ENCODE results near the gene KRT35. TPM values are rescaled to one million over a fixed set of nuclear protein-coding genes. Genes with fewer than 3 reads are reported as not detected.
"Not testable (repeated sequence)": the region's sequence is repeated elsewhere in the genome, so short reads cannot be mapped to it uniquely, and the experiment has no call there.

Gene KRT35
- total RNA-seq, 1 donor from 2014 or later: not detected

GRCh38 chr17:41462705-41463104 lies 18.2 kb downstream of the KRT35 start:
- no peak for DNase-seq (ENCODE audit: low spot score)

DNA sequence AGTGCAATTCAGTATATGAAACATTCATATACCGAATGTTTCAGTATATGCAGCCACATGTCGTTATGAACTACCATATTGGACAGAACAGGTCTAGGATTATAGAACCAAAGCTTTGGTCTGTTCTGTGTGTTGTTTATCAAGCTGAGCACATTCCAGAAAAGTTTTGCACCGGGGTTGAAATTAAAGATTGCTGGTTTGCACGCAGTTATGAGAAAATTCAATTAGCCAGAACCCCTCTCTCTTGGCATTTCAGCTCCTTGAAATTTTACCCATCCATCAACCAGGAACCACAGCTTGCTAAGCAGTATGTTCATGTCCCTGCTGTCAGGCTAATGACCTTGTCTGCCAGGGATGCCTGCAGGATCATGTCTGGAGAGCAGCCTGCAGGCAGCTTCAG lies 23.3 kb downstream of the KRT35 start:
- no peak for DNase-seq (ENCODE audit: low spot score)

- DNase-seq (ENCODE audit: low spot score): no peak
Measured at GRCh38 chr17:41456204-41456603, 24.7 kb downstream of the KRT35 start.

GRCh38 chr17:41455236-41455635 lies 25.7 kb downstream of the KRT35 start:
- DNase-seq (ENCODE audit: low spot score): no peak

- no peak for DNase-seq (ENCODE audit: low spot score)
Measured at GRCh38 chr17:41453066-41453465, 27.9 kb downstream of the KRT35 start.

DNA sequence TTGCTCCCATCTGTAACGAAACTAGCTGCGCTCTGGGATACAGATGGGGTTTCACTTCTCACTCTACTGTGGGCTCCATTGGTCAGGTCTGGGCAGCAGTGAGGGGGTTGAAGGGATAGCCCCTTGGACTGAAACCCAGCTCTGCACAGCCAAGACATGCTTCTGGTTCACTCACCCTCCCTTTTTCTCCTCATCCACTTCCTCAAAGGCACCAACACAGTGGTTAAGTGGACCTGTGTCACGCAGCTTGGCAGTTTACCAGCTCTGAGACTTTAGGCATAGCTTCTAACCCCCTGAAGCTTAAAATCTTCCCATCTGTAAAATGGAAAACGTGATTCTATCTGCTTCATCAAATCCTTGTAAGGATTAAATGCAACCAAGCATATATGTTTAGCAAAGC lies 28.7 kb downstream of the KRT35 start:
- no peak for DNase-seq (ENCODE audit: low spot score)

GRCh38 chr17:41451154-41451728 lies 29.7 kb downstream of the KRT35 start:
- DNase-seq (ENCODE audit: low spot score): no peak

GRCh38 chr17:41449008-41449407 lies 31.9 kb downstream of the KRT35 start:
- no peak for DNase-seq (ENCODE audit: low spot score)

DNA sequence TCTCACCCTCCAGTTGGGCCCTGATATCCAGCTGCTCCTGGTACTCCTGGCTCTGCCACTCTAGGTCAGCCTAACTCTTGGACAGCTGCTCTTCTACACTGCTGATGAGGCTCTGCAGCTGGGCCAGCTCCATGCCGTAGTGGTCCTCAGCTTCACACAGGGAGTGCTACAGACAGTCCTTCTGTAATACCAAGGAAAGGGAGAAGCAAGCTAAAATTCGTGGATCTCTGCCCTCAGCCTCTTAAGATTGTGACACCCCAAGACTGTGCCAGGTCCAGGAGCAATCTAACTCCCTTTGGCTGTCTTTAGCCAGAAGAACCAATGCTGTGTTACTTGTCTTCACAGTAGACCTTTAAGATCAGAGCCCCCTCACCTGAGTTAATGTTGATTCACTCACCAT lies 32.4 kb downstream of the KRT35 start:
- no peak for DNase-seq (ENCODE audit: low spot score)

DNA sequence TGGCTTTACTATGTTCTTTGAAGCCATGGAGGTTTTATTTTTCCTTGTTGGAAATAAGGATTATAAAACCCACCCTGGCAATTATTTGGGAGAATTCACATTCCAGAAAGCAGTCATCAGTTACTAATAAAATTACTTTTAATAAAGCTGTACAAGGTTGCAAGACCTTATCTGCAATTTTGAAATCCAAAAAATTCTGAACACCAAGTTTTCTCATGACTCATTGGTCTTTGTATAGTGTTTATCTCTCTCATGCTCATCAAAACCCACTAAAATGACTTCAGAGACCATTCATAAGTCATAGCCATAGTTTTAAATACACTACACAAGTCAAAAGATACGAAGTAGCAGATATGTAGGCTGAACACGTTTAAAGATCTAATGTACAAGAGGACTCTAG lies 34.1 kb downstream of the KRT35 start:
- DNase-seq (ENCODE audit: low spot score): peak; percentile 54

DNA sequence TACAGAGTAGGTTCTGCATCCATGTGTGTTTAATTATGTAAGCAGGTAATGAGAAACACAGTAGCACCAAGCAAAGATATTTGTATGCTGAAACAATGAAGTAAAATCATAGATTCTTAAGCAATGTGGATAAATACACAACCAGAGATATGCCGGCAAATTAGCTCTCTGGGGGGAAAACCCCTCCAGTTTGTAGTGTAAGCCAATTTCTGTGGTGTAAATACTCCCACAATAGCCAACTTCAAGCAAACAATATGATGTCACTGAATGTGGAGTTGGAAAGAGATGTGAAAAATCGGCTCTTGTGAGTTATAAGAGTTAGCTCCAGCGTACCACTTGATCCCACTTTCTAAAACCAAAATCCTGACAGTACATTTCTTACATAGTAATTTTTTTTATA lies 36.3 kb downstream of the KRT35 start:
- no peak for DNase-seq (ENCODE audit: low spot score)

DNA sequence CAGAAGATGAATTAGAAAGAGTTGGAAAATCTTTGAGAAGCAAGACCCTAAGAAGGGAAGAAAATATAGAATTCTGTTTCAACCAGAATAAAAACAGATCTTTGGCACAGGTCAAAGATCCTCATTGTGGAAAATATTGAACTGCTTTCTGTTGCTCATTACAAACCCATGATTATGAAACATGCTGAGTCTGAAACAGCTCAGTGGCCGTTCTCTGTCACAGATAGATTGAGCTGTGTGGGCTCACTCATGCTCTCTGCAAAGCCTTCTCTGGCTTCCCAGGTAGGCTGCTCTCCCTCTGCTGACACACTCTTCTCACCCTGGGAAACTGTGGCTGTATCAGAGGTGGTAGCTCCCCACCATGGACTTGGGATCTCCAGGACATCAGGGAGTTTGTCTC lies 36.8 kb downstream of the KRT35 start:
- DNase-seq (ENCODE audit: low spot score): no peak

GRCh38 chr17:41442739-41443138 lies 38.2 kb downstream of the KRT35 start:
- no peak for DNase-seq (ENCODE audit: low spot score)

- no peak for DNase-seq (ENCODE audit: low spot score)
Measured at GRCh38 chr17:41440531-41441033, 40.4 kb downstream of the KRT35 start, which contains the start of gene KRT38. Gene KRT38, minus strand, starts transcription at chr17:41440983. Its CDS starts 62 bp downstream, at chr17:41440921.

GRCh38 chr17:41439375-41439774 lies 41.6 kb downstream of the KRT35 start:
- no peak for DNase-seq (ENCODE audit: low spot score)

DNA sequence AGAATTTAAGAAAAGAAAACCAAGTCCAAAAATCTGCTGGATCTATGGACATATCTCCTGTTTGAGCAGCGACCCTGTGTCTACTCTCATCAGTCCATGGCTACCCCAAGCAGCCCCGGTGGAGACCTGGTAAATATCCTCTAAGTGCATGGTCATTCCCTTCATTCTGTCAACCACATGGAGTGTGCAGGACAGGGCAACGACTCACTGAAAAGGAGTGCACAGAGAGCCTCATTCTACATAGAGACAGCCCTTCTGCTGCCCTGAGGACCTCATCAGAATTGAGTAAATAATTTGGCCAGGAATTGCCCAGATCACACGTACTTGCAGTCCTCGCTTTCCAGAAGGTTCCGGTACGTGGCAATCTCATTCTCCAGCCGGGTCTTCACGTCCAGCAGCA lies 43.2 kb downstream of the KRT35 start:
- no peak for DNase-seq (ENCODE audit: low spot score)

DNA sequence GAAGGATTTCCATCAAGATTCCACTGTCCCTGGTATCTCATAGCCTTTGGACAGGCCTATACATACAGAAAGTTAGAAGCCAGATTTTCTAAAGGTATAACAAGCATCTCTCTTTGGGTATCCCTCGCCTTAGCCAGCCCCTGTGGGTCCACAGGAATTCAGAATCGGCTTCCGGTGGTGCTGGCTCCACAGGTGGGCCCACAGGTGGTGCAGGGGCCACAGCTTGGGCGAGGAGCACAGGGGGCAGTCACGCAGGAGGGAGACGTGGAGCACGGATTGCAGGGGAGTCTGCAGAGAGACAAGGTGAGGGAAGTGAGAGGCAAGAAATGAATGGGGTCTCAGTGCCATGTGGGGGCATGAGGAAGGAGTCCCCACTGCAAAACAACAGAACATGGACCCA lies 43.7 kb downstream of the KRT35 start:
- no peak for DNase-seq (ENCODE audit: low spot score)

DNA sequence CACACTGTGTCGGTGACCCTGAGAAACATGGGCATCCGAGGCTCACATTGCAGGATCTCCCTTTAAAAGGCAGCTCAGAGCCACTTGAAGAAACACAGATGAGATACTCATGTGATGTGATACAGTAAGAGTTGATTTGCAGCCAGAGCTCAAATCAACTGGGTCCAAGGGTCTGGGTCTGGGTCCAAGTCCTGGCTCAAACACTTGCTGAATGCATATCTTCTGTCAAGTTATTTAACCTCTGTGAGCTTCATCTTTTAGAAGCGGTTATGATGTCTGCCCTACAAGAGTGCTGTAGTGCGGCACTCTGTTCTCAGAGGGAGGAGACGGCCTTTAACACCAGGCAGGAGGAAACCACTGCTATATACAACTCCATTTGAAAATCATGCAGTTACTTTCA lies 46.5 kb downstream of the KRT35 start:
- peak; percentile 62 for DNase-seq (ENCODE audit: low spot score)

DNA sequence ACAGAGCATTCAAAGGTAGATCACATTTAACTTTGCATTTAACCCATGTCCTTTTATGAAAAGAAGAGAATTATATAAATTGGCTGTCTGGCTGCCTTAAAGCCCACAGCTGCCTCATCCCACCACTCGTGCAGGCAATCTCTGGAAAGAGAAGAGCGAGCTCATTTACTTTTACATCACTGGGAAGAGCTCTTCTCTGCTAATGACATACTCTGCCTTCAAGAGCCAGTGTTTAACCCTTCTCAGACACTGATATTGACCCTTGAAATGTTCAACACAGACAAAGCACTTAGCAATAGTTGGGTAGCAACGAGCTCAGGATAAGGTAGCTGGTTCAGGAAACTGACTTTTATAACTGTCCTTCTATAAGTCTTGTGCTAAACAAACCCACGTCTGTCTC lies 46.9 kb downstream of the KRT35 start:
- no peak for DNase-seq (ENCODE audit: low spot score)

GRCh38 chr17:41433586-41433985 lies 47.4 kb downstream of the KRT35 start:
- no peak for DNase-seq (ENCODE audit: low spot score)

- DNase-seq (ENCODE audit: low spot score): not testable (repeated sequence)
Measured at GRCh38 chr17:41430376-41430775, 50.6 kb downstream of the KRT35 start.

GRCh38 chr17:41429667-41430066 lies 51.3 kb downstream of the KRT35 start:
- no peak for DNase-seq (ENCODE audit: low spot score)

DNA sequence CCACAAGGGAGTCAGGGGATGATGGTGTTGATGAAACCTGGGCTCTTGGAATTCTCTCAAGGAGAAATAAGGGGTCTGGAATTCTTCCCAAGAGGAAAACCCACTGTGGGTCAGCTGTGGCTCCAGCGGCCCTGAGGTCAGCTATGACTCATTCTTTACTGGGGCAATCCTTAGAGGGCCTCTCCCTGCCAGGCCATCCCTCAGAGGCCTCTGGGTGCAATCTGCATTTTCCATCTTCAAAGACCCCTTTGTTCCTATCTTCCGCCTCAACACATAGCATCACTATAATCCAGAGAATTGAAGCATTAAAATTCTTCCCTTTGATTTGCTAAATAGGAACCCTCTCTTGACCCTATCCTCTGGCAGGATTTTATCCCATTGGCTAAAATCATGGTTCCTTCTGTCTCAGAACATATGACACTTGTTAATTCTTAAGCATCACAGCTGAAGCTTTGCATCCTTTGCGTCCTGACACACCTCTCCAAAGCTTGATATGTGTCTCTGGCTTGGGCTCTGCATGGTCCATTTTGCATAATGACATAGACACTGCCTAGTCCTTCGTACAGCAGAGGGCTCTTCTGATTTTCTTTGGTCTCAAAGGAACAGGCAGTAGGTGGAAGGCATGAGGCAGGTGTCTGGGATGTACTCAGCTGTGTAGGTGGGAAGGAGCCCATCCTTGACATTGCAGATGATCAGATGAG lies 52.2 kb downstream of the KRT35 start:
- DNase-seq (ENCODE audit: low spot score): no peak

Data from umbilical cord (tissue), 2 donors.